ENCODE results near the gene SLC35B3. TPM values are rescaled to one million over a fixed set of nuclear protein-coding genes. Genes with fewer than 3 reads are reported as not detected.

Gene SLC35B3
- total and polyA plus RNA-seq, 2 donors (not counting 1 experiment from before 2014, with no cell fraction given) = 19.0 to 42.1 TPM

DNA sequence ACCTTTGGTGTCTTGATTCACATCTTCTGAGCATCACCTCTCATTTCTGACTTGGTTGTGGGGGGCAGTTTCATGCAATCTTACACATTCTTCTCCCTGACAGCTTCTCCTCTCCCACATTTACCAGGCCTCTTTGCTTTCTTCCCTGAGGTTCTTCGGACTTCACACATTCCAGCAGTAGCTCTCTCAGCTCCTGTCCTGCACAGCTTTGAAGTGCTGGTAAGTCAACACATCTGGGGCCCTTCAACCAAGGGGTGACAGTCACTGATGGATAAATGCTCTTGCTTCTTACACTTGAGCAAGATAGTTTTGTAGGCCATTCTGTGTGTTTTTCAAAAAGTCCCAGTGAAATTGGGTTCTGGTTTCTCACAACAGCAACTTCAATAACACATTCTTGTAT, 2.5 kb upstream of the SLC35B3 start:
- Histone ChIP-seq H3K4me3 (replicated peaks in 1 of 4; ENCODE audit: control extremely low read depth in 1 of 4, insufficient read depth in 1 of 4, low read depth in 3 of 4, low read length in 4 of 4) (no peak overlapping the region), H3K79me2 (ENCODE audit: control insufficient read depth, insufficient read depth, low read length) (peaks cover 24% of the 10 kb centered on the region), H3K9me3 (ENCODE audit: control insufficient read depth, insufficient read depth, low read depth, low read length) (no peaks in the 10 kb centered on the region), H4K20me1 (ENCODE audit: control insufficient read depth, extremely low read depth, insufficient read depth, low read length) (no peaks in the 10 kb centered on the region), H3K4me2 (ENCODE audit: extremely low read depth, insufficient read depth, low read length) (no peak overlapping the region), H3K9ac (ENCODE audit: insufficient read depth, low read length) (no peak overlapping the region), H3K27me3 (ENCODE audit: control insufficient read depth, insufficient read depth, low read length) (no peaks in the 10 kb centered on the region), H3K4me1 (ENCODE audit: control insufficient read depth, extremely low read depth, insufficient read depth, low read length) (peaks cover 2% of the 10 kb centered on the region), H2AFZ (ENCODE audit: low read length) (no peak overlapping the region), H3K27ac (ENCODE audit: insufficient read depth, low read length) (no peak overlapping the region), H3K36me3 (ENCODE audit: control insufficient read depth, insufficient read depth, low read length) (no peaks in the 10 kb centered on the region)
- TF ChIP-seq EZH2 (IDR thresholded peaks at IDR 0.05; ENCODE audit: low read length, missing control alignments) = no peak
- TF ChIP-seq, protein P1, sequence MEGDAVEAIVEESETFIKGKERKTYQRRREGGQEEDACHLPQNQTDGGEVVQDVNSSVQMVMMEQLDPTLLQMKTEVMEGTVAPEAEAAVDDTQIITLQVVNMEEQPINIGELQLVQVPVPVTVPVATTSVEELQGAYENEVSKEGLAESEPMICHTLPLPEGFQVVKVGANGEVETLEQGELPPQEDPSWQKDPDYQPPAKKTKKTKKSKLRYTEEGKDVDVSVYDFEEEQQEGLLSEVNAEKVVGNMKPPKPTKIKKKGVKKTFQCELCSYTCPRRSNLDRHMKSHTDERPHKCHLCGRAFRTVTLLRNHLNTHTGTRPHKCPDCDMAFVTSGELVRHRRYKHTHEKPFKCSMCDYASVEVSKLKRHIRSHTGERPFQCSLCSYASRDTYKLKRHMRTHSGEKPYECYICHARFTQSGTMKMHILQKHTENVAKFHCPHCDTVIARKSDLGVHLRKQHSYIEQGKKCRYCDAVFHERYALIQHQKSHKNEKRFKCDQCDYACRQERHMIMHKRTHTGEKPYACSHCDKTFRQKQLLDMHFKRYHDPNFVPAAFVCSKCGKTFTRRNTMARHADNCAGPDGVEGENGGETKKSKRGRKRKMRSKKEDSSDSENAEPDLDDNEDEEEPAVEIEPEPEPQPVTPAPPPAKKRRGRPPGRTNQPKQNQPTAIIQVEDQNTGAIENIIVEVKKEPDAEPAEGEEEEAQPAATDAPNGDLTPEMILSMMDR (conservative IDR thresholded peaks at IDR 0.05 in 1 of 2, IDR thresholded peaks at IDR 0.05 in 1 of 2; ENCODE audit: low read depth in 1 of 2, low read length in 2 of 2) = no peak
- DNase-seq (ENCODE audit: low read depth in 2 of 2) = no peak

DNA sequence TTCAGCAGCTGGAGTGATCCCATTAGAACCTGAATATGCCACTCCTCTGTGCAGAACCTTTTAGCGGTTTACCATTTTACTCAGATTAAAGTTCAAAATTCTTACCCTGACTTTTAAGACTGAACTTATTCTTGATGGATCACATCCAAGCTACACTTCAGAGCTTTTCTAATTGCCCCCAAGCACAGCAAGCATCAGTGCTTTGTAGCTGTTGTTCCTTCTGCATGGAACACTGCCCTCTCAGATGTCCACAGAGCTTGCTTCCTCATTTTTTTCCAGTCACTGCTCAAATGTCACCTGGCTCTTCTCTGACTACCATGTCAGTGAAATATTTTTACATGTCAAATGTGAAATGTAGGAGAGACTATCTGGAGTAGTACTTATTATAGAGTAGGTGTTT, 1.6 kb upstream of the SLC35B3 start:
- H3K36me3 ChIP-seq (ENCODE audit: control insufficient read depth, insufficient read depth, low read length) = no peaks in the 10 kb centered on the region
- DNase-seq (ENCODE audit: low read depth in 2 of 2) = no peak
- H3K27me3 ChIP-seq (ENCODE audit: control insufficient read depth, insufficient read depth, low read length) = no peaks in the 10 kb centered on the region
- H4K20me1 ChIP-seq (ENCODE audit: control insufficient read depth, extremely low read depth, insufficient read depth, low read length) = no peaks in the 10 kb centered on the region
- H2AFZ ChIP-seq (ENCODE audit: low read length) = no peak overlapping the region
- no peak overlapping the region for H3K9ac ChIP-seq (ENCODE audit: insufficient read depth, low read length)
- peaks cover 2% of the 10 kb centered on the region for H3K4me1 ChIP-seq (ENCODE audit: control insufficient read depth, extremely low read depth, insufficient read depth, low read length)
- no peak overlapping the region for H3K27ac ChIP-seq (ENCODE audit: insufficient read depth, low read length)
- H3K79me2 ChIP-seq (ENCODE audit: control insufficient read depth, insufficient read depth, low read length) = peaks cover 32% of the 10 kb centered on the region
- TF ChIP-seq, protein P1 (conservative IDR thresholded peaks at IDR 0.05 in 1 of 2, IDR thresholded peaks at IDR 0.05 in 1 of 2; ENCODE audit: low read depth in 1 of 2, low read length in 2 of 2) = no peak
- no peak for TF ChIP-seq EZH2 (IDR thresholded peaks at IDR 0.05; ENCODE audit: low read length, missing control alignments)
- H3K9me3 ChIP-seq (ENCODE audit: control insufficient read depth, insufficient read depth, low read depth, low read length) = no peaks in the 10 kb centered on the region
- H3K4me2 ChIP-seq (ENCODE audit: extremely low read depth, insufficient read depth, low read length) = no peak overlapping the region
- H3K4me3 ChIP-seq (replicated peaks in 1 of 4; ENCODE audit: control extremely low read depth in 1 of 4, insufficient read depth in 1 of 4, low read depth in 3 of 4, low read length in 4 of 4) = no peak overlapping the region

DNA sequence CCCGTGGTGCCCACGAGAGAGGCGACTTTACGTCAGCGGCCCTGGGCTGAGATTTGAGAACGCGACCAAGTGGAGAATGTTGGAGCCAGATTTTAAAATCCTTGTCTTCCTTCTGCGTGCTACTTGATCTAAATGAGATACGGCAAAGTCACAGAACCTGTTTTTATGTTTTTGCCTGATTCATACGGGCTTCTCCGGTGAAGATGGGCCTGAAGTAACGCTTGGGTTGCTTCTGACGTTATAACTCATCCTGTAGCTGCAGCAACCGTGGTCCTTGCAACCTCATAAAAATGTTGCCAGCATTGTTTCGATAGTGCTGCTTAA, 462 bp upstream of the SLC35B3 start:
- peaks cover 2% of the 10 kb centered on the region for H3K4me1 ChIP-seq (ENCODE audit: control insufficient read depth, extremely low read depth, insufficient read depth, low read length)
- H3K4me3 ChIP-seq (replicated peaks in 1 of 4; ENCODE audit: control extremely low read depth in 1 of 4, insufficient read depth in 1 of 4, low read depth in 3 of 4, low read length in 4 of 4) = peak overlapping the region; percentile 56 to 100 (median 98)
- peaks cover 1% of the 10 kb centered on the region for H3K36me3 ChIP-seq (ENCODE audit: control insufficient read depth, insufficient read depth, low read length)
- no peaks in the 10 kb centered on the region for H3K9me3 ChIP-seq (ENCODE audit: control insufficient read depth, insufficient read depth, low read depth, low read length)
- H4K20me1 ChIP-seq (ENCODE audit: control insufficient read depth, extremely low read depth, insufficient read depth, low read length) = no peaks in the 10 kb centered on the region
- no peak for DNase-seq (ENCODE audit: low read depth in 2 of 2)
- TF ChIP-seq, protein P1 (conservative IDR thresholded peaks at IDR 0.05 in 1 of 2, IDR thresholded peaks at IDR 0.05 in 1 of 2; ENCODE audit: low read depth in 1 of 2, low read length in 2 of 2) = no peak
- no peaks in the 10 kb centered on the region for H3K27me3 ChIP-seq (ENCODE audit: control insufficient read depth, insufficient read depth, low read length)
- H2AFZ ChIP-seq (ENCODE audit: low read length) = peak overlapping the region; percentile 100
- peak overlapping the region; percentile 97 for H3K9ac ChIP-seq (ENCODE audit: insufficient read depth, low read length)
- peak overlapping the region; percentile 99 for H3K27ac ChIP-seq (ENCODE audit: insufficient read depth, low read length)
- H3K4me2 ChIP-seq (ENCODE audit: extremely low read depth, insufficient read depth, low read length) = peak overlapping the region; percentile 94
- peaks cover 40% of the 10 kb centered on the region for H3K79me2 ChIP-seq (ENCODE audit: control insufficient read depth, insufficient read depth, low read length)

Measured in fibroblast of lung (primary cell).